OCI-LY3 (cell line): ENCODE results near the gene SNX2.

Source experiments
- EZH2phosphoT487 ChIP-seq: fragments of 200-600 bp; shearing (Covaris generic); IDR thresholded peaks from 2 replicates; pipeline ENCODE4 v1.6.1; 2018; ENCODE audit warnings: antibody characterized with exemption, mixed run types, low read depth
- TF ChIP-seq, protein P1 (sequence below): fragments of 200-600, 300-600 bp; sonication (generic); IDR thresholded peaks from 2 replicates; pipeline ENCODE4 v1.5.1; 2014; ENCODE audit warnings: antibody characterized with exemption, low read length, low read depth

DNA sequence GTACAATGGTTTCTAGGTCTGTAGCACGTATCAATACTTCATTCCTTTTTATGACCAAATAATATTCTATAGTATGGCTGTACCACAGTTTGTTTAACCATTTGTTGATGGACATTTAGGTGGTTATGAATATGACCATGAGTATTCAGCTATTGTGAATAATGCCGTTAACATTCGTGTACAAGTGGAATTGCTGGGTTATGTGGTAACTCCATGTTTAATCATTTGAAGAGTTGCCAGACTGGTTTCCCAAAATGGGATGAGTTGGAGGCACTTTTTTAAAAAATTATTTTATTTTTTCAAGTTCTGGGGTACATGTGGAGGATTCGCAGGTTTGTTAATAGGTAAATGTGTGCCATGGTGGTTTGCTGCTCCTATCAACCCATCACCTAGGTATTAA lies 4.6 kb downstream of the SNX2 start:
- TF ChIP-seq, protein P1, sequence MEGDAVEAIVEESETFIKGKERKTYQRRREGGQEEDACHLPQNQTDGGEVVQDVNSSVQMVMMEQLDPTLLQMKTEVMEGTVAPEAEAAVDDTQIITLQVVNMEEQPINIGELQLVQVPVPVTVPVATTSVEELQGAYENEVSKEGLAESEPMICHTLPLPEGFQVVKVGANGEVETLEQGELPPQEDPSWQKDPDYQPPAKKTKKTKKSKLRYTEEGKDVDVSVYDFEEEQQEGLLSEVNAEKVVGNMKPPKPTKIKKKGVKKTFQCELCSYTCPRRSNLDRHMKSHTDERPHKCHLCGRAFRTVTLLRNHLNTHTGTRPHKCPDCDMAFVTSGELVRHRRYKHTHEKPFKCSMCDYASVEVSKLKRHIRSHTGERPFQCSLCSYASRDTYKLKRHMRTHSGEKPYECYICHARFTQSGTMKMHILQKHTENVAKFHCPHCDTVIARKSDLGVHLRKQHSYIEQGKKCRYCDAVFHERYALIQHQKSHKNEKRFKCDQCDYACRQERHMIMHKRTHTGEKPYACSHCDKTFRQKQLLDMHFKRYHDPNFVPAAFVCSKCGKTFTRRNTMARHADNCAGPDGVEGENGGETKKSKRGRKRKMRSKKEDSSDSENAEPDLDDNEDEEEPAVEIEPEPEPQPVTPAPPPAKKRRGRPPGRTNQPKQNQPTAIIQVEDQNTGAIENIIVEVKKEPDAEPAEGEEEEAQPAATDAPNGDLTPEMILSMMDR = no peak
- no peak for TF ChIP-seq EZH2phosphoT487
